ELF-1 (cell line): Measurements from ENCODE around the gene MFSD8.
A peak's percentile ranks its signal among the peaks of the same experiment; 100 is the strongest.
"Not testable (repeated sequence)": the region's sequence is repeated elsewhere in the genome, so short reads cannot be mapped to it uniquely, and the experiment has no call there.

Experiments
- DNase-seq: peaks from one replicate; pipeline ENCODE4 v3.0.0-alpha.2; 2016; ENCODE audit warnings: low read depth, low spot score

The MFSD8 gene

GRCh38 chr4:127965062-127965802 is at the start of gene MFSD8, which contains the start of gene ABHD18:
Gene MFSD8 (minus strand): TSS chr4:127965173. CDS start chr4:127965133, 40 bp downstream.
Gene ABHD18 (plus strand): TSS chr4:127965406. CDS start chr4:127982956, 17,550 bp downstream.
- peak; percentile 99 for DNase-seq

- DNase-seq = no peak
These were observed 44.5 kb upstream of the MFSD8 start for GRCh38 chr4:128009428-128009827.

GRCh38 chr4:128006592-128006991 is 41.6 kb upstream of the MFSD8 start:
- no peak for DNase-seq

GRCh38 chr4:127997534-127998388 is 32.8 kb upstream of the MFSD8 start:
- DNase-seq = no peak

- not testable (repeated sequence) for DNase-seq
These were observed 31.5 kb upstream of the MFSD8 start for GRCh38 chr4:127996521-127996920.

- no peak for DNase-seq
These were observed 30.8 kb upstream of the MFSD8 start for GRCh38 chr4:127995776-127996175.

- DNase-seq = no peak
These were observed 28.2 kb upstream of the MFSD8 start for GRCh38 chr4:127993151-127993550.

GRCh38 chr4:127988638-127989037 is 23.7 kb upstream of the MFSD8 start:
- DNase-seq = no peak

- no peak for DNase-seq
These were observed 21.0 kb upstream of the MFSD8 start for GRCh38 chr4:127985989-127986388.

GRCh38 chr4:127982445-127982844 is 17.5 kb upstream of the MFSD8 start:
- no peak for DNase-seq

GRCh38 chr4:127978930-127979329 is 14.0 kb upstream of the MFSD8 start:
- no peak for DNase-seq

- DNase-seq = no peak
These were observed 10.3 kb upstream of the MFSD8 start for GRCh38 chr4:127975121-127975770.

- peak; percentile 62 for DNase-seq
These were observed 6.0 kb upstream of the MFSD8 start for GRCh38 chr4:127970925-127971324.

GRCh38 chr4:127968586-127968985 is 3.6 kb upstream of the MFSD8 start:
- DNase-seq = no peak

- DNase-seq = peak; percentile 5
These were observed 2.3 kb upstream of the MFSD8 start for GRCh38 chr4:127967141-127967775.

- peak; percentile 80 for DNase-seq
These were observed 816 bp upstream of the MFSD8 start for GRCh38 chr4:127965803-127966175.

- DNase-seq = not testable (repeated sequence)
These were observed 429 bp downstream of the MFSD8 start for GRCh38 chr4:127964426-127965061.

- peak; percentile 6 for DNase-seq
These were observed 1.2 kb downstream of the MFSD8 start for GRCh38 chr4:127963633-127964398.

- no peak for DNase-seq
These were observed 5.2 kb downstream of the MFSD8 start for GRCh38 chr4:127959794-127960193.

GRCh38 chr4:127957105-127957504 is 7.9 kb downstream of the MFSD8 start:
- no peak for DNase-seq
